GM12891 (cell line): ENCODE data around the gene ZNF581.

Source experiments
- DNase-seq: peaks from one replicate; pipeline ENCODE4 v3.0.0; 2011; ENCODE audit warnings: low spot score; ENCODE audit not compliant: insufficient read length
- FAIRE-seq: peaks from 2 replicates; lab custom pipeline; 2011; peaks lifted over from hg19 to GRCh38; lab: Jason Lieb, UNC
- PAX5 ChIP-seq: IDR thresholded peaks from 2 replicates; pipeline ENCODE4 v1.6.1; 2011; ENCODE audit warnings: low read length, moderate library complexity, mild to moderate bottlenecking; ENCODE audit not compliant: insufficient read depth, severe bottlenecking
- POLR2A ChIP-seq: IDR thresholded peaks from 2 replicates; pipeline ENCODE4 v1.6.1; 2011; ENCODE audit warnings: low read depth, low read length, control low read depth
- POLR2AphosphoS5 ChIP-seq: IDR thresholded peaks from 2 replicates; pipeline ENCODE4 v1.6.1; 2011; ENCODE audit warnings: low read depth, low read length, control low read depth
- POU2F2 ChIP-seq: IDR thresholded peaks from 2 replicates; pipeline ENCODE4 v1.6.1; 2011; ENCODE audit warnings: low read depth, mild to moderate bottlenecking, control low read depth, low read length, moderate library complexity
- SPI1 ChIP-seq: IDR thresholded peaks from 2 replicates; pipeline ENCODE4 v1.6.1; 2011; ENCODE audit warnings: low read depth, low read length, control low read depth
- TAF1 ChIP-seq: IDR thresholded peaks from 2 replicates; pipeline ENCODE4 v1.6.1; 2011; ENCODE audit warnings: low read depth, low read length, control low read depth

Gene ZNF581

DNA sequence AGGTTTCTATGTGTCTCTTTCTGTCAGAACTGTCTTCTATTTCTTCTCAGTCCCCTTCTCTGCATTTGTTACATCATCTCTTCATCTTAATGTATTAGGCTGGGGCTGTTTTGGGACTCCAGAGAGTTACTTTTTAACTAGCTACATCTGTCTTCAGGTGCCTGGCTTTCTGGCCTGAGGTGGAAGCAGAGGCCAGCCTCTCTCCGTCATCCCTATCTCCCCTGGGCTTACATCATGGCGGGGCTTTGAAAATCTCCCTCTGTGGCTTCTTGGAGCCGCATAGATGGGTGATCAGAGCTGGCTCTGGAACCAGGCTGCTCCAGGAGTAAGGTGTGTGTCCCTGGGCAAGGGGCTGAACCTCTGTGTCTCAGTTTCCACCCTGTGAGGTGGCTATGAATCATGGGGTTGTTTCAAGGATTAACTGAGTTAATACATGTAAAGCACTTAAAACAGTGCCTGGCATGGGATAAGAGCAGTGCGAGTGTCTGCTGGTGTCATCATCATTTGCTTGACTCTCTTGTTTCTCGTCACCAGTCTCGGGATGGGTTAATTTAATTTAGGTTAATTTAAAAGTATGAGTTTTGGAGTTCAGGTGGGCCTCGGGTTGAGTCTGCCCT is 33.5 kb downstream of the ZNF581 start:
- no peak for TF ChIP-seq POU2F2
- no peak for FAIRE-seq
- no peak for DNase-seq

DNA sequence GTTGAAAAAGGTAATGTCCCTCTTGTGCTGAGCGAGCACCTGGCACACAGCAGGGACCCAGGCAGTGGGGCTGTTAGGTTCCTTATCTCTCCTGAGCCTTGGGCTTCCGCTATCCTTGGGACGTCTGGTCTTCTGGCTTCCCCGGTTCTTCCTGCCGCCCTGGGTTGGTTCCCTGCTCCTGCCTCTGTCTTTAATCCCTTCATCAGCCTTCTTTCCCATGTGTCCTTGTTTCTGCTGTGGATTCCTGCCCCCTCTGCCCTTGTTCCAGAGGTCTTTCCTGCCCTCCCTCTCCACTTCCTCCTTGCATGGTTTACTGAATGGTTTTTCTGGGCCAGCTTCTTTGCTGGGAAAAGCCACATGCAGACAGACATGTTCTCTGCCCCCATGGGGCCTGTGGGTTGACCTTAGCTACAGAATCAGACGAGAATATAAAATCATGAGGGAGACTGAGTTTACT is 34.2 kb downstream of the ZNF581 start:
- TF ChIP-seq SPI1 (no peak), POLR2AphosphoS5 (no peak), TAF1 (no peak), POLR2A (no peak), PAX5 (no peak), POU2F2 (no peak)
- FAIRE-seq (no peak), DNase-seq (no peak)

DNA sequence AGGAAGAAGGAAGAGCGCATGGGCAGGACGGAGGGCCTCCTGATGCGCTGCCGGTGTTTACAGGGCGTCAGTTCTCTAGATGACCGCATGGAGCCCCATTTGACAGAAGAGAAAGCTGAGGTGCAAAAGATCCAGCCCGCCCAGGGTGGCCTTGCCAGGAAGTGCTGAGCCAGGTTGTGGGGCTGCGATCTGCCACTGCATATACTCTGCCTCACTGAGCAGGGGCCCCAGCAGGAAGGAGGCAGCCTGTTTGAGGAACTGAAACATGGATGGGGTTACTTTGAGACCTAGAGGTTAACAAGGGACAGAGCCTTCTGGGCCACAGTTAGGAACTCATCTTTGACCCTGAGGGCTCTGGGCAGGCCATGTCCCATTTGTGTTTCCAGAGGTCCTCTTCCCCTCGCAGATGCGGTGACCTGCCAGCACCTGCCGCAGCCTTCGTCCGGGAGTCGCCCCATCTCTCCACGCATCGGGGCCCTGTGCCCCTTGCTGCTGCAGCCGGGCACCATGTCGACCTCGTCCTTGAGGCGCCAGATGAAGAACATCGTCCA is 34.7 kb downstream of the ZNF581 start:
- FAIRE-seq = peak; percentile 93
- TF ChIP-seq TAF1 (peak; percentile 54; the same call in 1 of the 2 replicates), PAX5 (peak; percentile 82), SPI1 (peak; percentile 100), POLR2A (peak; percentile 77), POLR2AphosphoS5 (no peak), POU2F2 (peak; percentile 92)
- DNase-seq = peak; percentile 79

DNA sequence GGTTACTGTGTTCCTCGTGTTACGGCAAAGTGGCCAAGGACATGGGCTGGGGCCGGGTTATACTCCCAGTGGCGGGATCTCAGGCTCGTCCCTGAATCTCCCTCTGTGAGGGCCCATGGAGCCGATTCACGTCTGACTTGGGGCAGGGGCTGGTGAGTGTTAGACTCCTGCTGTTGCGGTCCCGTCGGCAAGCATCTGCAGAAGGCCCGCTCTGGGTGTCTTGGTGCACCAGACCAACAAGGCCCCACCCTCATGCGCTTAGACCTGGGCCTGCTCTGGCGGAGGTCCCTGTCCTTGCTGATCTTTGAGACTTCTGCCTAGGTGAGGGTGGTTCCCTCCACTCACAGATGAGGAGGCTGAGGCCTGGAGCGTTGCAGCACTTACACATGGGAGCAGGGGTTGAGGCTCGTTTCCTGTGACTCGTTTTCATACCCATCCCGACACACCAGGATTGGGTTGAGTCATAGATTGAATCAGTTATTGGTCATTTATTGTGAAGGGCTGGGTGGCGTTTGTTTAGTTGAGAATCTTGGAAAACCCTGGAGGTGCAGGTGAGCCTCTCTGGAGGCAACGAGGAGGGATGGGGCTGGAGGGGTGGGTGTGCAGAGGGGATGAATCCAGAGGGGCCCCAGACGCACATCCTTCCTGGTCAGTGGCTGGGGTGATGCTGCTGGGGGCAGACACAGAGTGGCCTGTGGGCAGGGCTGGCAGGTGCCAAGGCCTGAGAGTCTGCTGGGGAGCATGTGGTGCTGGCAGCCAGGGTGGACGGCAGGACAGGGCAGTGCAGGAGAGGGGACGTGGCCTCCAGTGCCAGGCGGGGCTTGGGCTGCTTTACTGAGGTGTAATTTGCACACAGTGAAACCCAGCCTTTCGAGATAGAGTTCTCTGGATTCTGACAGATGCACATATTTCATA is 36.2 kb downstream of the ZNF581 start:
- DNase-seq (no peak), FAIRE-seq (no peak)
- TF ChIP-seq SPI1 (no peak), TAF1 (no peak), POLR2AphosphoS5 (no peak), PAX5 (no peak), POLR2A (no peak), POU2F2 (no peak)

DNA sequence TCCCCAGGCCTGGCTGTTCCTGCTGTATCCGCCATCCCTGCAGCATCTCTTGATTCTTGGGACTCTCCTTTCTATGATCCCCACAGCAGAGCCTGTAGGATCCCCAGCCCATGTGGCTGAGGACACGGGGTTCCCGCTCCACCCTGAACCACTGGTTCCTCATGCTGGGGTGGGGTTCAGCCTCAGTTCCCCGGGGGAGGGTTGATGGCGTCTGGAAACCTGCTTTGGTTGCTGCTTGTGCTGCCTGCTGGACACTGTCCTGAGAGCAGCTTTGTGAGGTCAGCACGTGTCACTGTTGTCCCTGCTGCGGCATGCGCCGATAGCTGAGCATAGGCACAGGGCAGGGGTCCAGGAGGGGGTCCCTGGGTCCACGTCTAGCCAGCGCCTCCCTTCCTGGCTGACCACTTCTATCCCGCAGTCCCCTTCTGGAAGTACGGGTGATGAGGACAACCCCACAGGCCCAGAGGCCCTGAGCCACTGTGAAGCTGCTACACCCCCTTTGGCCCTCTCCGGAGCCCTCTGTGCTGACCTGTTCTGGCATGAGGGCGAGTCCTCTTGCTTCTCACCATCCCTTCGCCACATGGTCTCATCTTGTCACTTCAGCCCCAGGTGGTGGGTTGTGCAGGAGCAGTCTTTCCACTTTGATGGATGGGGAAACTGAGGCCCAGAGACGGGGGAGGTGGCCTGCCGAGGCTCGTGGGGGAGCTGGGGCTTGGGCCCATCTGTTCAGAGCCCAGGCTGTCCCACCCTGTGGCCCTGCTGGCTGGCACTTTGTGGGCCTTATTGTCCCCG is 37.1 kb downstream of the ZNF581 start:
- TF ChIP-seq POLR2AphosphoS5 (no peak; the same call in 1 of the 2 replicates), TAF1 (no peak), POLR2A (no peak), PAX5 (no peak), SPI1 (no peak), POU2F2 (no peak)
- FAIRE-seq (no peak), DNase-seq (no peak)

DNA sequence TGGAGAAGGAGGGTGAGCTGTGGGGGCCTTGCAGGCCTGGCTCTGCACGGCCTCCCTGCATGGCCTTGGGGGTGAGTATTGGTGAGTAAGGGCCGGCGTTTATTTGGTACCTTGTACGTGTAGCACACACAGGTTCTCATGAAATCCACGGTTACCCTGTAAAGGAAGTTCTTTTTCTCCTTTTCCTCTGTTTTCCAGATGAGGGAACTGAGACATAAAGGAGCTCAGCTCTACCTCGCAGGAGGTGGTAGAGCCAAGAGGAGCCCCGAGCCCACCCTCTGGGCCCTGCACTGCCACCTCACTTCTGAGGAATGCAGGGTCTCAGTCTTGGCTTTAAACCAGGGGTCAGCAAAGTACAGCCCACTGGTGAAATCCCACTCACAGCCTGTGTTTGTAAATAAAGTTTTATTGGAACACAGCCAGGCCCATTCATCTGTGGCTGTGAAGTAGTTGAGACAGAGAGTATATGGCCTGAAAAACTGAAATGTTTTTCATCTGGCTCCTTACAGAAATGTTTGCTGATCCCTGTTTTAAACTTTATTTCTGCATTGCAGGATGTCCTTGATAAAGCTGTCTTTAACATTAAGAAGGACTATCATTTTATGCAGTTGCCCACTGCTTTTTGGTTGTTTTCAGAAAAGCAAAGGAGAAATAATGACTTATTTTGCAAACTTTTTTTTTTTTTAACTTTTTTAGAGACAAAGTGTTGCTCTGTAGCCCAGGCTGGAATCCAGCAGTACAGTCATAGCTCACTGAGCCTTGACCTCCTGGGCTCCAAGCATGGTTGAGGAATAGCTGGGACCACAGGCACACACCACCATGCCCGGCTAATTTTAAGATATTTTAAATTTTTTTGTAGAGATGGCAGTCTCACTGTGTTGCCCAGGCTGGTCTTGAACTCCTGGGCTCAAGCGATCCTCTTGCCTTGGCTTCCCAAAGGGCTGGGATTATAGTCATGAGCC is 38.0 kb downstream of the ZNF581 start:
- peak; percentile 16 for FAIRE-seq
- no peak for DNase-seq

DNA sequence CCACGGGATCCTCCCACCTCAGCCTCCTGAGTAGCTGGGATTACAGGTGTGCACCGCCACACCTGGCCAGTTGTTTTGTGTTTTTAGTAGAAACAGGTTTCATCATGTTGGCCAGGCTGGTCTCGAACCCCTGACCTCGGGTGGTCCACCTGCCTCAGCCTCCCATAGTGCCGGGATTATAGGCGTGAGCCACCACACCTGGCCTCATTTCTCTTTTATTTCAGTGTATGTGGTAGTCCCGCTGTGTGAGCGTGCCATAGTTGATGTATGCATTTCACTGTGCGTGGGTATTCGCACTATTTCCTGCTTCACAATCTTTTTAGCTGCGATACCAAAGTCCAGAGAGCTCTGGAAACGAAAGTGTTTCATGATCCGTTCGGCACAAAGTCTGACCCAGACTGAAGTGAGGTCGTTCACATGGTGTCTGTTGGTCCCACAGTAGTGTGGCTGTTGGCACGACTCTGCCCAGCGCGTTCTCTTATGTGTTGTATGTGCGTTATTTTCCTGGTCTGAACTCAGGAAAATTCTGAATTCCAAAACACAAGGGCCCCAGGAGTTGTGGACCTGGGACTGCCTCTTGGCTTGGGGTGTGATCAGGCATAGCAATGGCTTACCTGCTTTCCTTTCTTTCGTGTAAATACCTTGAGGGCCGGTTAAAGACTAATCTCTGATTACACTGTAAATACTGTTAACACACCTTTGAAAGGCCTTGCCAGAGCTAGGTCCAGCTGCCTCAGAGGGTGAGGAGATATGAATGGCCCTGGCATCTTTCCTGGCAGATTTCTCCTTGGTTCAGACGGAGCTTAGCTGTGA is 40.2 kb downstream of the ZNF581 start:
- no peak for TF ChIP-seq TAF1
- TF ChIP-seq POLR2AphosphoS5 = no peak
- no peak for TF ChIP-seq POU2F2
- TF ChIP-seq SPI1 = no peak
- TF ChIP-seq PAX5 = no peak
- TF ChIP-seq POLR2A = no peak
- FAIRE-seq (no peak), DNase-seq (no peak)

More for the DNA sequence above, 38.0 kb downstream of the ZNF581 start:
- TF ChIP-seq POU2F2 (no peak), TAF1 (no peak), PAX5 (no peak)
